C4-2B (cell line): Measurements from ENCODE around the gene UTF1.

Experiments
- CTCF ChIP-seq: fragments of 450-650 bp; conservative IDR thresholded peaks from 2 replicates; pipeline ENCODE4 v1.5.1; 2017; ENCODE audit warnings: mild to moderate bottlenecking
- ZFX ChIP-seq: fragments of 450-650 bp; IDR thresholded peaks from 2 replicates; pipeline ENCODE4 v1.6.1; 2017

DNA sequence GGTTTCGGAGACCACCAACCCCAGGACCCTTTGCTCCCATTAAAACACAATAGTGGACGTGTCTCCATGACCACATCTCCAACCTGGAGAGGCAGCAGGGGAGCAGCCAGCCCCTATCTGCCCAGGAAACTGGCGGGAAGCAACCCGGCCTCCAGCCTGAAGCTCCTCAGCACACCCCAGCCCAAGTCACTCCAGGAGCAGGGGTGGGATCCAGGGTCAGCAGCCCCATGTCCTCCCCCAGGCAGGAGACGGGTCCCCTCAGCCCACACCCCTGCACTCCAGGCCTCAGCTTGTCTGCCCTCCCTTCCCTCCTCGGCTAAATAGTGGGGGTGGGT, 46.0 kb downstream of the UTF1 start:
- TF ChIP-seq CTCF (no peak), ZFX (no peak)
